ENCODE measurements around the gene HSPBP1. TPM values are rescaled to one million over a fixed set of nuclear protein-coding genes. Genes with fewer than 3 reads are reported as not detected.

HSPBP1 gene
- total RNA-seq, 2 experiments from 2014 or later = 14.3 to 15.1 TPM

DNA sequence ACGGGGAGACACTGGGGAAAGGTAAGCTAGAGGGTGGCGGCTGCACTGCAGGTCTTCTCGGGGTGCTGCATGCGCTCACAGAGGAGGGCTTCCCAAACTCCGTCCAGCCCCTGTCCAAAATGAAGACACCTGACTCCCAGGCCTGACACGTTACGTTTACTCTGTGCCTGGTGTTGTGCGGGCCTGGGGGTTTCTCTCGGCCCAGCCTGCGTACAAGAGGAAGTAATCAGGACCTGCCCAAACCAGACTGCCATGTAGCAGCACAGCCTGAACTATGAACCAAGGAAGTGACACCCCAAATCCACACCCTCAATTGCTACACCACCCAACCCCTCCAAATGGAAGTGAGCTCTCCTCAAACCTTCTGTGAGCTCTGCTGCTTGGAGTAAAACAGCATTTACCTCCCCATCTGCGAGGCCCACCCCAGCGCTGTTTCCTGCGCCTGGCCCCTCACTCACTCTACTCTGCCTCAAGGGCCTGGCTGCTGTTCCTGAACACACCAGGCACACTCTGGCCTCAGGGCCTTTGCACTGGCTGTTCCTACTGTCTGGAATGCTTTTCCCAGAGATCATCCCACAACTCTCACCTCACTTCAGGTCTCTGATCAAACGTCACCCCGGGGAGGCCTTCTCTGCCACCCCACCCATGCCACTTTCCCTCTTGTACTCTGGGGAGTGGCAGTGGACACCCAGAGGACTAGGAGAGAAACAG, 3.0 kb downstream of the HSPBP1 start:
- H3K4me1 Mint-ChIP-seq (ENCODE audit: low read depth) = peaks cover 32% of the 10 kb centered on the region

DNA sequence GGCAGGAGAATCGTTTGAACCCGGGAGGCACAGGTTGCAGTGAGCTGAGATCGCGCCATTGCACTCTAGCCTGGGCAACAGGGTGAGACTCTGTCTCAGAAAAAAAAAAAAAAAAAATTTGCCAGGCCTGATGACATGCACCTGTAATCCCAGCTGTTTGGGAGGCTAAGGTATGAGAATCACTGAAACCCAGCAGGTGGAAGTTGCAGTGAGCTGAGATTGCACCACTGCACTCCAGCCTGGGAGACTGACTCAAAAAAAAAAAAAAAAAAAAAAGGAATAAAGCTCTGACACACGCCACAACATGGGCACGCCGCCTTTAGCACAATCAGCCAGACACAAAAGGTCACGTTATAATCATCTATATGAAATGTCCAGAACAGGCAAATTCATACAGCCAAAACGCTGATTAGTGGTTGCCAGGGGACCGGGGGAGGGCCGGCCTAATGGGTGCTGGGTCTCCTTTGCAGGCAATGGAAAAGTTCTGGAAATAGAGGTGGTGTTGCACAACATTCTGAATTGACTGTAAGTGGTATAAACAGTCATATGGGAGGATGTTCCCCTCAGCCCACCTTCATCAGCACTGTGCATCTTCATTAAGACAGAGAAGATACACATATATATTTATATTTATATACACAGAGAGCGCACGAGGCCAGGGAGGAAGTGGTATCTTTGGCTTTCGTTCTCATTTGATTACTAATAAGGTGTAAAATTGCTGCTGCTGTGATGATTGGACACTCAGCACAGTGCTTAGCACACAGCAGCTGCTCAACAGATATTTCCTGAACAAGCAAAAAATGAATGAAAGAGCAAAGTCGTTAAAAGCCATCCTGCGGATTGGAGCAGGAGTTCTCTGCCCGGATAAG, 3.8 kb downstream of the HSPBP1 start:
- Histone ChIP-seq H3K36me3 (ENCODE audit: insufficient read depth, low read length) (peaks cover 33% of the 10 kb centered on the region), H3K4me1 (ENCODE audit: insufficient read depth, low read length) (peaks cover 35% of the 10 kb centered on the region), H3K27ac (ENCODE audit: low read depth in 1 of 2, low read length in 2 of 2) (peak overlapping the region in 1 of 2 donors; percentile 44), H3K9me3 (ENCODE audit: control insufficient read depth in 1 of 2, insufficient read depth in 1 of 2, low read length in 2 of 2) (no peaks in the 10 kb centered on the region), H3K27me3 (ENCODE audit: control insufficient read depth in 1 of 2, insufficient read depth in 2 of 2, low read length in 2 of 2) (no peaks in the 10 kb centered on the region), H3K4me3 (ENCODE audit: low read length) (no peak overlapping the region)
- peak overlapping the region; percentile 61 for H3K4me3 Mint-ChIP-seq
- intact Hi-C loops (cut with DNase I, micrococcal nuclease) = no loop called here
- TF ChIP-seq, protein P1, sequence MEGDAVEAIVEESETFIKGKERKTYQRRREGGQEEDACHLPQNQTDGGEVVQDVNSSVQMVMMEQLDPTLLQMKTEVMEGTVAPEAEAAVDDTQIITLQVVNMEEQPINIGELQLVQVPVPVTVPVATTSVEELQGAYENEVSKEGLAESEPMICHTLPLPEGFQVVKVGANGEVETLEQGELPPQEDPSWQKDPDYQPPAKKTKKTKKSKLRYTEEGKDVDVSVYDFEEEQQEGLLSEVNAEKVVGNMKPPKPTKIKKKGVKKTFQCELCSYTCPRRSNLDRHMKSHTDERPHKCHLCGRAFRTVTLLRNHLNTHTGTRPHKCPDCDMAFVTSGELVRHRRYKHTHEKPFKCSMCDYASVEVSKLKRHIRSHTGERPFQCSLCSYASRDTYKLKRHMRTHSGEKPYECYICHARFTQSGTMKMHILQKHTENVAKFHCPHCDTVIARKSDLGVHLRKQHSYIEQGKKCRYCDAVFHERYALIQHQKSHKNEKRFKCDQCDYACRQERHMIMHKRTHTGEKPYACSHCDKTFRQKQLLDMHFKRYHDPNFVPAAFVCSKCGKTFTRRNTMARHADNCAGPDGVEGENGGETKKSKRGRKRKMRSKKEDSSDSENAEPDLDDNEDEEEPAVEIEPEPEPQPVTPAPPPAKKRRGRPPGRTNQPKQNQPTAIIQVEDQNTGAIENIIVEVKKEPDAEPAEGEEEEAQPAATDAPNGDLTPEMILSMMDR (IDR thresholded peaks at IDR 0.05) = no peak
- no peak for ATAC-seq (ENCODE audit: poor library complexity)
- POLR2A ChIA-PET = interaction anchor here (0.6 to 5.9 kb wide), 2 partner anchors 17 to 22 kb away, joined by 3 to 79 read pairs; partner anchors contain the start of gene PPP6R1
- no peaks in the 10 kb centered on the region for H3K27me3 Mint-ChIP-seq
- peaks cover 28% of the 10 kb centered on the region for H3K4me1 Mint-ChIP-seq (ENCODE audit: low read depth)
- H3K9me3 Mint-ChIP-seq = no peaks in the 10 kb centered on the region
- peak in 3 of 14 experiments; percentile 38 to 76 (median 43) for DNase-seq
- peaks cover 69% of the 10 kb centered on the region for H3K36me3 Mint-ChIP-seq (ENCODE audit: low read depth)
- peak overlapping the region; percentile 77 for H3K27ac Mint-ChIP-seq
- CTCF ChIA-PET = no interaction called here

More for the DNA sequence above, 3.0 kb downstream of the HSPBP1 start:
- Histone ChIP-seq H3K4me3 (ENCODE audit: low read length) (no peak overlapping the region), H3K36me3 (ENCODE audit: insufficient read depth, low read length) (peaks cover 33% of the 10 kb centered on the region), H3K27me3 (ENCODE audit: control insufficient read depth in 1 of 2, insufficient read depth in 2 of 2, low read length in 2 of 2) (no peaks in the 10 kb centered on the region), H3K27ac (ENCODE audit: low read depth in 1 of 2, low read length in 2 of 2) (peak overlapping the region in 1 of 2 donors; percentile 44), H3K4me1 (ENCODE audit: insufficient read depth, low read length) (peaks cover 35% of the 10 kb centered on the region), H3K9me3 (ENCODE audit: control insufficient read depth in 1 of 2, insufficient read depth in 1 of 2, low read length in 2 of 2) (no peaks in the 10 kb centered on the region)
- DNase-seq (peak in 3 of 14 experiments; percentile 34 to 61 (median 36)), ATAC-seq (ENCODE audit: poor library complexity) (no peak)
- Mint-ChIP-seq H3K27ac (peak overlapping the region; percentile 77), H3K4me3 (peak overlapping the region; percentile 61), H3K36me3 (ENCODE audit: low read depth) (peaks cover 61% of the 10 kb centered on the region), H3K27me3 (no peaks in the 10 kb centered on the region), H3K9me3 (no peaks in the 10 kb centered on the region)
- ChIA-PET CTCF (no interaction called here), POLR2A (interaction anchor here (5.9 kb wide), 1 partner anchor 17 kb away, joined by 79 read pairs; the partner anchor contains the start of gene PPP6R1)
- intact Hi-C loops (cut with DNase I, micrococcal nuclease) = no loop called here
- TF ChIP-seq, protein P1 (IDR thresholded peaks at IDR 0.05) = no peak

DNA sequence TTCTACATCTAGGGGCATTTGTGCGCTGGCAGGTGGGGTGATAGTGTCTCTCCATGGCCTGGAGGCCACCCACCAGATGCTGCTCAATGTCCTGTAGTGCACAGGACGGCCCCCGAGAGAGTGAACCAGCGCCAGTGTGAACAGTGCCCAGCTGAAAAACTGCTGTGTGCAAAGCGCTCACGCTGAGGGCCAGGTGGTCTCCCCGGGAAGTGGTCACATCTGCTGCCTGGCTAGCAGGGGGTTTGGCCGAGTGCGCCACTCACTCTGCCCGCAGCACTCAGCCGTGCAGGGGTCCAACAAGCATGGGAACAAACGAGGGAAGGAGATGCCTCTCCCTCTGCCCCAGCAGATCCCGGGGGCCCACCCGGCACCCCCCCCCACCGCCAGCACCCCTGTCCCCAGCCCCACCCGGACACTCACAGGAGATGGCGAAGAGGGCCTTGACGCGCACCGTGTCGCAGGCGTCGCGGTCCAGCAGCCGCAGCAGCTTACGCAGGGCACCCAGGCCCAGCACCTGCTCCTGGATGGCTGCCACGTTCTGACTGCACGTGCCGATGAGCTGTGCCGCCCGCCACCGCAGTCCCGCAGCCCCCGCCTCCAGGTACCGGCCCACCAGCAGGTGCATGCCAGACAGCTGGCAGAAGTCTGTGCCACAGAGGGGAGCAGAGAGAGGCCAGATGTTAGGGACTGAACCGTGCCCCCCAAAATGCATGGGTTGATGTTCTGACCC, 5.8 kb downstream of the HSPBP1 start:
- H3K4me3 ChIP-seq (ENCODE audit: low read length) = no peak overlapping the region
- H3K4me3 Mint-ChIP-seq = no peak overlapping the region
- peaks cover 18% of the 10 kb centered on the region for H3K4me1 ChIP-seq (ENCODE audit: insufficient read depth, low read length)
- ChIA-PET CTCF (no interaction called here), POLR2A (no interaction called here)
- intact Hi-C loops (cut with DNase I, micrococcal nuclease) = no loop called here
- TF ChIP-seq, protein P1 (IDR thresholded peaks at IDR 0.05) = no peak
- DNase-seq = no peak
- H3K9me3 ChIP-seq (ENCODE audit: control insufficient read depth in 1 of 2, insufficient read depth in 1 of 2, low read length in 2 of 2) = no peaks in the 10 kb centered on the region
- no peak overlapping the region for H3K27ac Mint-ChIP-seq
- H3K36me3 Mint-ChIP-seq (ENCODE audit: low read depth) = peaks cover 79% of the 10 kb centered on the region
- no peak for ATAC-seq (ENCODE audit: poor library complexity)
- no peaks in the 10 kb centered on the region for H3K27me3 Mint-ChIP-seq
- H3K27ac ChIP-seq (ENCODE audit: low read depth in 1 of 2, low read length in 2 of 2) = no peak overlapping the region
- peaks cover 43% of the 10 kb centered on the region for H3K36me3 ChIP-seq (ENCODE audit: insufficient read depth, low read length)
- peaks cover 11% of the 10 kb centered on the region for H3K4me1 Mint-ChIP-seq (ENCODE audit: low read depth)
- H3K27me3 ChIP-seq (ENCODE audit: control insufficient read depth in 1 of 2, insufficient read depth in 2 of 2, low read length in 2 of 2) = no peaks in the 10 kb centered on the region
- no peaks in the 10 kb centered on the region for H3K9me3 Mint-ChIP-seq
